Retinal pigment epithelial cell (primary cell): ENCODE measurements around the gene CD14.
"Not testable (repeated sequence)": the region's sequence is repeated elsewhere in the genome, so short reads cannot be mapped to it uniquely, and the experiment has no call there.

Source experiments
- DNase-seq: peaks from one replicate; pipeline ENCODE4 v3.0.0-alpha.2; 2010; ENCODE audit warnings: low read depth
- H3K4me3 ChIP-seq: 2 replicates; pipeline ENCODE4 v1.5.1; 2011; ENCODE audit warnings: mild to moderate bottlenecking, low read length, control low read depth, moderate library complexity
- TF ChIP-seq, protein P1 (sequence below): conservative IDR thresholded peaks from 2 replicates; pipeline ENCODE4 v1.5.1; 2011; ENCODE audit warnings: low read depth, low read length, control low read depth, inconsistent platforms

CD14 gene

DNA sequence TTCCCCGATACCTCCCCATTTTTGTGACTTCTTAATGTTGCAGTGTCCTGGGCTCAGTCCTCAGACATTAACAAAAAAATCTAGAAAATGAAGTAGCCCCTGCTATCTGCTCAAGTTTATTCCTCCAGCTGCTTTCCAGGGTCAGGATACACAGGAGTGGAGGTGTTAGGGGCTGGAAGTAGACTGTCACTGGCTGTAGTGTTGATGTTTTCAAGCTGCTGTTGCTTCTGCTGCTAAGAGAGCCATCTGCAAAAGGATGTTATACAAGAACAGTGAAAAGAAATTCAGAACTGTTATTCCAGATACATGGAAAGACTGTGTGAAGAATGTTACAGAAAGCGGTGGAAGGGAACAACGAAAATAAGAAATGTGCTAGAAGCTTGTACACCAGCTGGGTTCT lies 10.7 kb downstream of the CD14 start:
- TF ChIP-seq, protein P1, sequence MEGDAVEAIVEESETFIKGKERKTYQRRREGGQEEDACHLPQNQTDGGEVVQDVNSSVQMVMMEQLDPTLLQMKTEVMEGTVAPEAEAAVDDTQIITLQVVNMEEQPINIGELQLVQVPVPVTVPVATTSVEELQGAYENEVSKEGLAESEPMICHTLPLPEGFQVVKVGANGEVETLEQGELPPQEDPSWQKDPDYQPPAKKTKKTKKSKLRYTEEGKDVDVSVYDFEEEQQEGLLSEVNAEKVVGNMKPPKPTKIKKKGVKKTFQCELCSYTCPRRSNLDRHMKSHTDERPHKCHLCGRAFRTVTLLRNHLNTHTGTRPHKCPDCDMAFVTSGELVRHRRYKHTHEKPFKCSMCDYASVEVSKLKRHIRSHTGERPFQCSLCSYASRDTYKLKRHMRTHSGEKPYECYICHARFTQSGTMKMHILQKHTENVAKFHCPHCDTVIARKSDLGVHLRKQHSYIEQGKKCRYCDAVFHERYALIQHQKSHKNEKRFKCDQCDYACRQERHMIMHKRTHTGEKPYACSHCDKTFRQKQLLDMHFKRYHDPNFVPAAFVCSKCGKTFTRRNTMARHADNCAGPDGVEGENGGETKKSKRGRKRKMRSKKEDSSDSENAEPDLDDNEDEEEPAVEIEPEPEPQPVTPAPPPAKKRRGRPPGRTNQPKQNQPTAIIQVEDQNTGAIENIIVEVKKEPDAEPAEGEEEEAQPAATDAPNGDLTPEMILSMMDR = no peak
- DNase-seq = no peak
- H3K4me3 ChIP-seq = no peak overlapping the region

DNA sequence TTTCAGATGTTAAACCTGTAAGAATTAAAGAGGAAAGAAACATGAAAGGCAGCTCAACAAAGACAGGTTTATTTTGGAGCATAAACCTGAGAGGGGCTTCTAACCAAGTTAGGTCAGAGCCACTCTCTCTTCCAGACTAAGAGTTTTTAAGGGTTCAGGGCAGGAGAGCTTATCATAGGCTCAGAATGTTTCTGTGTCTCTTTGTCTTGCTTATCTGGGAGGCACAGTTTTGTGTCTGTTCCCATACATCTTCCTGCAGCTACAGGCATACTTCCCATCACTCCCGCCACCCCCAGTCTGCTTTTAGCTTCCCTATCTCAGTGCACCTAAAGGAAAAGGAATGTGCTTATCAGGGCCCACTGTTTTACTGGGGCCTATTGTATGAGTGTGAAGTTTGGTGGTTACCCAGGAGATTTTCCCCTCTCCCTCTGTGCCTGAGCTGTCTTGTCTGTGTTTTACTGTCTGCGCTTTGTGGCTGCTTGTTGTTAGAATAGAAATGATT lies 21.9 kb downstream of the CD14 start:
- TF ChIP-seq, protein P1 = no peak
- H3K4me3 ChIP-seq = no peak overlapping the region
- DNase-seq = no peak

DNA sequence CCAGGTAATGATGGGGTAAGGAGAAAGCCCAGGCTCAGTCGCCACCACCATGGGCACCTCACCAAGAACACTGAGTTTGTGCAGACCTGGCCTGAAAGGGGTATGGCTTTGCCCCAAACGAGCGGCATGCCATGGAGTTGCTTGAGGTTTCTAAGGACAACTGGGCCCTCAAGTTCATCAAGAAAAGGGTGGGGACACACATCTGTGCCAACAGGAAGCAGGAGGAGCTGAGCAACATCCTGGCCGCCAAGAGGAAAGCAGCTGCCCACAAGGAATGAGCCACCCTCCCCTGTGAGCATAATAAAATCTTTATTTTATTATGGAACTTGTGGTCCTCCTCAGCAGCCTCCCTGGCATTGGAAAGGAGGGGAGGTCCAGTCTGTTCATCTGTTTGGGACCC lies 23.8 kb downstream of the CD14 start:
- TF ChIP-seq, protein P1 = no peak
- no peak overlapping the region for H3K4me3 ChIP-seq
- no peak for DNase-seq

DNA sequence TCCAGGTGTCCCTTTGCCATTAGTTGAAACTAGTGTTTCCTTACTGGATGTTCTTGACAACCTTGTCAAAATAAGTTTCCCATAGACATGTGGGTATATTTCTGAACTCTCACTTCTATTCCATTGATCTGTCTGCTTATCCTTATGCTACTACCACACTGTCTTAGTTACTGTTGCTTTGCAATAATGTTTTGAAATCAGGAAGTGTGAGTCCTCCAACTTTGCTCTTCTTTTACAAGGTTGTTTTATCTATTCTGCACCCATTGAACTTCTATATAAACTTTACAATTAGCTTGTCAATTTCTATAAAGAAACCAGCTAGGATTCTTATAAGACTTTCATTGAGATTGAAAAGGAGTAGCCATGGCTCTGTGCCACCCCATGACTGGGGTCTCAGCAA lies 24.3 kb downstream of the CD14 start:
- no peak for DNase-seq
- TF ChIP-seq, protein P1 = no peak
- no peak overlapping the region for H3K4me3 ChIP-seq

DNA sequence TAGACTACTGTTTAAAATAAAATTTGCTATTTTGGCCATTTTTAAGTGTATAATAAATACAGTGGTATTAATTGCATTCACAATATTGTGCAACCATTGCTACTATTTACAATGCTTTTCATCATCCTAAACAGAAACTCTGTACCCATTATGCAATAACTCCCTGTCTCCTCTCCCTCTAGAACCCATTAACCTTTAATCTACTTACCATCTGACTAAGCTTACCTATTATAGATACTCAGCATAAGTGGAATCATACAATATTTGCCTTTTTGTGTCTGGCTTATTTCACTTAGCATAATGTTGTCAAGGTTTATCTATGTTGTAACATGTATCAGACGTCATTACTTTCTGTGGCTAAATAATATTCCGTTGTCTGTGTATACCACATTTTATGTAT lies 25.9 kb downstream of the CD14 start:
- TF ChIP-seq, protein P1 = no peak
- DNase-seq = no peak
- no peak overlapping the region for H3K4me3 ChIP-seq

DNA sequence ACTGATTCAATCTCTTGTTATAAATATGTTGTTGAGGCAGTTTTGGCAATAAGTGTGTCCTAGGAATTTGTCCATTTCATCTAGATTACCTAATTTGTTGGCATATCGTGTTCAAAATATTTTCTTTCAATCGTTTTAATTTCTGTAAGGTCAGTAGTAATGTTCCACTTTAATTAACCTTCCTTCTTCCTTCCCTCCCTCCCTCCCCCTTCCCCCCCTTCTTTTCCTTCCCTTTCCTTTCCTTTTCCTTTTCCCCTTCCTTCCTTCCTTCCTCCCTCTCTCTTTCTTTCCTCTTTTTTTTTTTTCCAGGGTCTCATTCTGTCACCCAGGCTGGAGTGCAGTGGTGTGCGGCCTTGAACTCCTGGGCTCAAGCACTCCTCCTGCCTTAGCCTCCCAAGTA lies 27.1 kb downstream of the CD14 start:
- TF ChIP-seq, protein P1 = no peak
- no peak for DNase-seq
- no peak overlapping the region for H3K4me3 ChIP-seq

DNA sequence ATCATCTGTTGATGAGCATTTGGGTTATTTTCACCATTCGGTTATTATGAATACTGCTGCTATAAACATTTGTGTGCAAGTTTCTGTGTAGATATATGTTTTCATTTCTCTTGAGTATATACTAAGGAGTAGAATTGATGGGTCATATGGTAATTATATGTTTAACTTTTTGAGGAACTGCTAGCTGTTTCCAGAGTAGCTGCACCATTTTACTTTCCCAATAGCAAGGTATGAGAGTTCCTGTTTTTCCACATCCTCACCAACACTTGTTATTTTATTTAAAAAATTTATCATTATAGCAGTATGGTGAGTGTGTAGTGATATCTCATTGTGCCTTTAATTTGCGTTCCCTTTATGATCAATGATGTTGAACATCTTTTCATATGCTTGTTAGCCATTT lies 29.2 kb downstream of the CD14 start:
- TF ChIP-seq, protein P1 = no peak
- no peak for DNase-seq
- H3K4me3 ChIP-seq = no peak overlapping the region

DNA sequence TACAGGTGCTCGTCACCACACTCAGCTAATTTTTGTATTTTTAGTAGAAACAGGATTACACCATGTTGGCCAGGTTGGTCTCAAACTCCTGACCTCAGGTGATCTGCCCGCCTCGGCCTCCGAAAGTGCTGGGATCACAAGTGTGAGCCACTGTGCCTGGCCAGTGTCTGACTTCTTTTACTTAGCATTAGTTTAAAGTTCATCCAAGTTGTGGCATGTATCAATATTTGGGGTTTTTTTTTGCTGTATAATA lies 29.6 kb downstream of the CD14 start:
- not testable (repeated sequence) for H3K4me3 ChIP-seq, DNase-seq
